NK-92 (cell line): ENCODE results near the gene TLK2.

Experiments
- DNase-seq: peaks from one replicate; lab custom pipeline; 2025; ENCODE audit not compliant: unreplicated experiment; lab: John Stamatoyannopoulos, UW

Gene TLK2

GRCh38 chr17:62627219-62627903, 148.7 kb downstream of the TLK2 start, which contains the start of gene MRC2:
TSS of gene MRC2 (plus strand) at chr17:62627670. CDS start at chr17:62627803, 133 bp downstream.
- no peak for DNase-seq

- DNase-seq: no peak
Observed at GRCh38 chr17:62627904-62628633, 149.4 kb downstream of the TLK2 start.

- no peak for DNase-seq
Observed at GRCh38 chr17:62628831-62629555, 150.4 kb downstream of the TLK2 start.

- DNase-seq: no peak
Observed at GRCh38 chr17:62629556-62630364, 151.1 kb downstream of the TLK2 start.

DNA sequence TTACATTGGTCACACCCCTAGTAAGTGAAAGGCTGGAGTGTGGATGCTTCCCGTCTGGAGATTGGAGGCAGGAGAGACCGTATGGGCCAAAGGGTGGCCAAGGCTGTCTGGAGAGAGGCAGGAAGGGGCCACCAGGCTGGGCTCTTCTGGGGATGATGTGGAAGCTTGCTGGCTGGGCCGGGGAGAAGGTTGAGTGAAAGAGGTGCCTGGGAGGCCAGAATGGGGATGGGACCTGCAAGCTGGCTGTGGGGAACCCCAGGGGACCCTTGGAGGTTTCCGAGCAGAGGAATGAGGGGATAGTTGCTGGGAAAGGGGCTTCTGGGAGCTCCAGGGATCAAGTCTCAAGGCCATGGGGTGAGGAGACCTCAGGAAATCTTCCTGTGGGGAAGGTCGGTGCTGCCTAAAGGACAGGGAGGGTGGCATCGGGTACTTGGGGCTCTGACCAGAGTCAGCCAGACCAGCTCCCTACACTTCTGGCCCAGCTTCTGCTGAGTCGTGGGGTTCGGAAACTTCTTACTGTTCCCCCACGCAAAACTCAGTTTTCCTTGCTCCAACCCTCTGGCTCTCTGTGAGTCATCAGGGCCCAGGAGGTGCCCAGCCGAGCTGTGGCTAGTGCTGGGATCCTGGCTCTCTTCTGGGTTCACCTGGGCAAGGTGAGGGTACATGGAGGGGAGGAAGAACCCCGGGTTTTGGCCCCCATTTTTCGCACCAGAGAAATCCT, 151.9 kb downstream of the TLK2 start:
- no peak for DNase-seq

GRCh38 chr17:62631086-62631935, 152.7 kb downstream of the TLK2 start:
- no peak for DNase-seq

GRCh38 chr17:62631936-62632924, 153.6 kb downstream of the TLK2 start:
- no peak for DNase-seq

DNA sequence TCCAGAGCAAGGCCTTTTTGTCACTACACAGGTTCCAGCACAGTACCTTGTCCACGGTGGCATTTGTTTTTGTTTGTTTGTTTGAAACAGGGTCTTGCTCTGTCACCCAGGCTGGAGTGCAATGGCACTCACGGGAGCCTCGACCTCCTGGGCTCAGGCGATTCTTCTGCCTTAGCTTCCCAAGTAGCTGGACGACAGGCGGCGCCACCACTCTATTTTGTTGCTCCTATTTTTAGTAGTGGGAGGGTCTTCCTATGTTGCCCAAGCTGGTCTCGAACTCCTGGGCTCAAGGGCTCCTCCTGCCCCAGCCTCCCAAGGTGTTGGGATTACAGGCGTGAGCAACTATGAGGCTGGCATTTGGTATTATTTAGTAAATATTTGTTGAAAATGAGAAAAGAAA, 159.2 kb downstream of the TLK2 start:
- DNase-seq: no peak

- DNase-seq: no peak
Observed at GRCh38 chr17:62641153-62641552, 162.5 kb downstream of the TLK2 start.

GRCh38 chr17:62641951-62642350, 163.3 kb downstream of the TLK2 start:
- DNase-seq: no peak

DNA sequence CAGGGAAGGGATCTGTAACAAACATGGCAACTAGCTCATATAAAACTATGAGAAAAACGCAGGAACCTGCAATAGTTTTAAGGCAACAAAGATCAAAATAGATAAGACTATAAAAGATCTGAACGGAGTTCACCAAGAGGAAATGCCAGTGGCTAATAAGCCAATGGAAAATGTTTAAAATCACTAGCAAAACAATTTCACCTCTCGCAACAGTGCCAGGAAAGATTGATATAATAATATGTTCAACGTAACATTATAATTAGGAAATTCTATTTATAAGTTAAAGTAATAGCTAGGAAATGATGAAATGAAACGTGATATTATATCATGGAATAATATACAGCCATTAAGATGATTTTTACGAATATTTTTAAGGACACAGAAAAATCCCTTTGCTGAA, 164.9 kb downstream of the TLK2 start:
- DNase-seq: no peak

DNA sequence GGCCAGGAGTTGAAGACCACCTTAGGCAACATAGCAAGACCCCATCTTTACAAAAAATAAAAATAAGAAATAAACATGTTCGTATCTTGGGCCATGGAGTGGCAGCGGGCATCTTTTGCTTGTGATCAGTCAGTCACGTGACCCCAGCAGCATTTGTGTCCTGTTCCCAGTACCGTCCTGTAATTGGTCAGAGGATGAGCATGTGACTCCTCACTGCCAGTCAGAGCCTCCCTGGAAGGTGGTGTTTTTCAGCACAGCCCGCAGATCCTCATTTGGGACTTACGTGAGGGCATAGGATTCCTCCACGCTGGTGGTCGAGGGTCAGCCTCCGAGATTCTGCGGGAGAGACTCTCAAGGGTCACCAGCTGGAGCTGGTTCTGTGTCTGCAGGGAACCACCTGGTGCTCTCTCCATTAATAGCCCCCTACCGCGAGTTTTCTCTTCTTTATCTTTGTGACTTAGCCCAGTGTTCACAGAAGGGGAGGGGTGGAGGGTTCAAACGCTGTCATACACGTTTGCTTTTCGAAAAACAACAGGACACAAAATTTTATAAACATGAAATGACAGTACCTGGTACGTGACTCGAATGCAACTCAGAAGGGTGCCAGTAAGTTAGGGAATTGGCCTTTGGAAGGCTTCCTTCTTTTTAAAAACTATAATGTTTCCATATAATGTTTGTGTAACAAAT, 166.0 kb downstream of the TLK2 start:
- no peak for DNase-seq

GRCh38 chr17:62648251-62648955, 169.8 kb downstream of the TLK2 start:
- no peak for DNase-seq

DNA sequence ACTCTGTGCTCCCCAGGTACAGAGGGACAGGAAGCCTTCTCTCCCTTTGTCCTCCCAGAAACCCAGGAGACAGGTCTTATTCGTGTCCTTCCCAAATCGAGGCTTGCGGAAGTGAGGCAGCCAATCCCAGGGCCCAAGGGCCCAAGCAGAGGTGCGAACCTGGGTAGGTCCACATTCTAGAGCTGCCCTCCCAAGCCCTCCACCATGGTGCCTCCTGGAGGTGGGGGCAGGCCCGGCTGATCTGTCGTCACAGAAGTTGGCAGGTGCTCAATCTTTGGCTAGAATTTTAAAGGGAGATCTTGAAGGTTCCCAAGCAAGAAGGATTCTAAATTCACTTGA, 170.3 kb downstream of the TLK2 start:
- DNase-seq: no peak

- DNase-seq: no peak
Observed at GRCh38 chr17:62649570-62649969, 170.9 kb downstream of the TLK2 start.

- DNase-seq: no peak
Observed at GRCh38 chr17:62650587-62650986, 172.0 kb downstream of the TLK2 start.
